ENCODE measurements around the gene RABGAP1L.

Gene RABGAP1L

GRCh38 chr1:174988986-174989385 lies 829.7 kb downstream of the RABGAP1L start:
- TF ChIP-seq CTCF (IDR thresholded peaks at IDR 0.05; ENCODE audit: insufficient read depth, low read length, missing control alignments): no peak
- ChIA-PET CTCF (interaction anchor here (2.4 to 2.5 kb wide), 2 partner anchors 9 to 219 kb away, joined by 10 to 22 read pairs; no protein-coding TSS in a partner anchor), POLR2A (no interaction called here)
- H3K4me3 ChIP-seq (ENCODE audit: low read depth, low read length): no peak overlapping the region
- DNase-seq (ENCODE audit: low read depth, low spot score): no peak

GRCh38 chr1:174989536-174990220 lies 830.4 kb downstream of the RABGAP1L start:
- ChIA-PET CTCF (interaction anchor here (2.4 to 2.5 kb wide), 2 partner anchors 9 to 220 kb away, joined by 10 to 22 read pairs; no protein-coding TSS in a partner anchor), POLR2A (interaction anchor here (0.5 kb wide), 1 partner anchor 9 kb away, joined by 3 read pairs; no protein-coding TSS in a partner anchor)
- DNase-seq (ENCODE audit: low read depth, low spot score): no peak
- no peak for TF ChIP-seq CTCF (IDR thresholded peaks at IDR 0.05; ENCODE audit: insufficient read depth, low read length, missing control alignments)
- H3K4me3 ChIP-seq (ENCODE audit: low read depth, low read length): no peak overlapping the region

- no peak for TF ChIP-seq CTCF (IDR thresholded peaks at IDR 0.05; ENCODE audit: insufficient read depth, low read length, missing control alignments)
- no peak overlapping the region; the same call in 1 of the 2 replicates for H3K4me3 ChIP-seq (ENCODE audit: low read depth, low read length)
- DNase-seq (ENCODE audit: low read depth, low spot score): no peak
- ChIA-PET POLR2A (interaction anchor here (0.5 kb wide), 1 partner anchor 8 kb away, joined by 3 read pairs; no protein-coding TSS in a partner anchor), CTCF (interaction anchor here (2.4 to 2.5 kb wide), 2 partner anchors 8 to 221 kb away, joined by 10 to 22 read pairs; no protein-coding TSS in a partner anchor)
Observed at GRCh38 chr1:174990382-174990999, 831.2 kb downstream of the RABGAP1L start.

- H3K4me3 ChIP-seq (ENCODE audit: low read depth, low read length): no peak overlapping the region
- no peak for TF ChIP-seq CTCF (IDR thresholded peaks at IDR 0.05; ENCODE audit: insufficient read depth, low read length, missing control alignments)
- no peak for DNase-seq (ENCODE audit: low read depth, low spot score)
- CTCF ChIA-PET: interaction anchor here (1.0 to 2.5 kb wide), 3 partner anchors 8 to 222 kb away, joined by 3 to 12 read pairs (median 10); no protein-coding TSS in a partner anchor
- POLR2A ChIA-PET: no interaction called here
Observed at GRCh38 chr1:174991473-174991872, 832.2 kb downstream of the RABGAP1L start.

- TF ChIP-seq CTCF (IDR thresholded peaks at IDR 0.05; ENCODE audit: insufficient read depth, low read length, missing control alignments): no peak
- POLR2A ChIA-PET: no interaction called here
- CTCF ChIA-PET: interaction anchor here (1.8 to 1.9 kb wide), 2 partner anchors 12 to 225 kb away, joined by 5 to 6 read pairs; no protein-coding TSS in a partner anchor
- H3K4me3 ChIP-seq (ENCODE audit: low read depth, low read length): no peak overlapping the region
- no peak for DNase-seq (ENCODE audit: low read depth, low spot score)
Observed at GRCh38 chr1:174995121-174995520, 835.8 kb downstream of the RABGAP1L start.

GRCh38 chr1:174995916-174996315 lies 836.6 kb downstream of the RABGAP1L start:
- no peak for TF ChIP-seq CTCF (IDR thresholded peaks at IDR 0.05; ENCODE audit: insufficient read depth, low read length, missing control alignments)
- H3K4me3 ChIP-seq (ENCODE audit: low read depth, low read length): no peak overlapping the region
- no peak for DNase-seq (ENCODE audit: low read depth, low spot score)
- ChIA-PET POLR2A (interaction anchor here (0.6 kb wide), 1 partner anchor 197 kb away, joined by 3 read pairs; no protein-coding TSS in a partner anchor), CTCF (interaction anchor here (1.8 to 1.9 kb wide), 2 partner anchors 12 to 225 kb away, joined by 5 to 6 read pairs; no protein-coding TSS in a partner anchor)
